A549 (cell line): ENCODE measurements around the gene PHF21B.

ENCODE experiments used
- CBX2 ChIP-seq: fragments of 200-600 bp; sonication (generic); IDR thresholded peaks from 2 replicates; pipeline ENCODE4 v1.6.1; 2016; ENCODE audit warnings: low read depth, mild to moderate bottlenecking, borderline replicate concordance
- CTCF ChIP-seq: fragments of >200 bp; sonication (Bioruptor Twin); formaldehyde crosslinking; IDR thresholded peaks from 3 replicates; pipeline ENCODE4 v1.5.1; 2016
- KDM1A ChIP-seq: fragments of 200-600 bp; sonication (generic); IDR thresholded peaks from 2 replicates; pipeline ENCODE4 v1.6.1; 2016; ENCODE audit warnings: low read depth, mild to moderate bottlenecking
- MAFK ChIP-seq: fragments of 450-650 bp; IDR thresholded peaks from 2 replicates; pipeline ENCODE4 v1.6.1; 2014; ENCODE audit not compliant: partially characterized antibody
- NFE2L2 ChIP-seq: fragments of 150-350 bp; conservative IDR thresholded peaks from 2 replicates; pipeline ENCODE4 v1.6.1; 2014; ENCODE audit warnings: low read length
- POLR2A ChIP-seq: IDR thresholded peaks from 2 replicates; pipeline ENCODE4 v1.6.1; 2012; ENCODE audit warnings: mild to moderate bottlenecking, low read length
- RARB ChIP-seq: fragments of 250-450 bp; sonication (Bioruptor Pico); IDR thresholded peaks from 2 replicates; pipeline ENCODE4 v1.8.0; 2021; ENCODE audit warnings: mild to moderate bottlenecking, moderate library complexity
- REST ChIP-seq: fragments of 200-600 bp; sonication (generic); IDR thresholded peaks from 2 replicates; pipeline ENCODE4 v1.6.1; 2016; ENCODE audit warnings: antibody characterized with exemption, mild to moderate bottlenecking, moderate library complexity
- USF2 ChIP-seq: fragments of 450-650 bp; IDR thresholded peaks from 2 replicates; pipeline ENCODE4 v1.6.1; 2014; ENCODE audit warnings: antibody characterized with exemption

- TF ChIP-seq CTCF: no peak
- no peak for TF ChIP-seq USF2
- no peak for TF ChIP-seq KDM1A
- no peak for TF ChIP-seq MAFK
- TF ChIP-seq NFE2L2: no peak
- no peak for TF ChIP-seq REST
- TF ChIP-seq CBX2: no peak
- no peak for TF ChIP-seq RARB
- TF ChIP-seq POLR2A: no peak
Observed at GRCh38 chr22:44933666-44934453, 75.9 kb downstream of the PHF21B start.
